ENCODE measurements around the gene NIF3L1. TPM values are rescaled to one million over a fixed set of nuclear protein-coding genes. Genes with fewer than 3 reads are reported as not detected.
A peak's percentile ranks its signal among the peaks of the same experiment; 100 is the strongest.

Gene NIF3L1
- total and polyA plus RNA-seq, 9 of the 15 experiments (the other 6 are each of a cell fraction or from before 2014, with no cell fraction given) = 26.7 to 89.5 (median 45.6) TPM

DNA sequence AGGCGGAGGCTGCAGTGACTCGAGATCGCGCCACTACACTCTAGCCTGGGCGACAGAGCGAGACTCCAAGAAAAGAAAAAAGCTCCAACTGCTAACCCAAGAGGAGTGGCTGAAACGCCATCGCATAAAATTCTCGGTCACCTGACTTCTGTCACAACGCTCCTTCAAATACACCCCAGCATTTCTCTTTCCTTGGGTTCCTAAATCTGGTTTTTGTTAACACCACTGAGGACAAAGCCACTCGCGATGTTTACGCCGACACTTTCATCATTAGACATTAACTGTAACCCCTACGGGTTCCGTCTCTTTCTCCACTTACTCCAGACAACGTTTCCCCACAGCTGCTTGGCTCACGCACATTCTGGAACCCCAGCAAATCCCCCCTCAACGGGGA, 25.4 kb upstream of the NIF3L1 start (continued):
- TF ChIP-seq ARID3A (IDR thresholded peaks at IDR 0.05; ENCODE audit: borderline replicate concordance, low read depth, low read length) (no peak), NFE2 (IDR thresholded peaks at IDR 0.05; ENCODE audit: low read depth) (no peak)

DNA sequence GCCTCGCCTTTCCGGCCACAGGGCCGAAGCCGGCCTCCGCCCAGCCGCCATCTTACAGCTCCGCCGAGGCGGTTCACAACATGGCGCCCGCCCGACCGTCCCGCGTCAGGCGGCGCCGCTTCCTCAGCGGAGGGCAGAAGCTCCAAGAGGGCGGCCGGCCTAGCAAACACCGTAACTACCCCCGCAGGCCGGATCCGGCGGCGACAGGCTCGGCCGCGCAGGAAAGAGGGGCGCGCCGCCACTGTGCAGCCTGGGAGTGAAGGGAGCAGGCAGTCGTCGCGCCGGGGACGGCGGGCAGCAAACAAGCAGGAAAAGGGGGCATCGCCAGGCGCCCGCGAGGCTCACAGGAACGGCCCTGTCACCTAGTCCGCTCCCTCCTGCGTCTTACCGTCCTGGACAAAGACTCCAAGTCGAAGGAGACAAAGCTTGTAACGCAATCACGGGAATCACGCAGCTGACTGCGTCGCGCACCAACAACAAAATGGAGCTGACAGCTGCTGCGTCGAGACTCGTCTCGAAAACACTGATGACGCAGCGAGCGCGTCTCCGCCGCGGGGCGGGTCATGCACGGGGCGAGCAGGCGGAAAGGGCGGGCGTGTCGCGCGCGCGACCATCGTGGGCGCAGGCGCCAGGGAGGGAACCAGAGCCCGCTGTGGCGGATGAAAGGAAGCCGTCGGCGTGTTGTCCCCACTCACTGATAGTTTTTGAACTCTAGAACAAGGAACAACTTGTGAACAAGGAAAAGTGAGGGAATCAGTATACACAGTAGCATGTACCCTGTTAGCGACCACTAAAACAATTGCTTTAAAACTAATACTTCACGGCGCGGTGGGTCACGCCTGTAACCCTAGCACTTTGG, 24.8 kb upstream of the NIF3L1 start, which contains the start of gene CLK1:
TSS of gene CLK1 (minus strand) at position 483 of the 859 bp plus-strand sequence. CDS start 2,796 bp downstream, outside the sequence.
- Histone ChIP-seq H3K4me1 (replicated peaks in 1 of 2; ENCODE audit: control insufficient read depth in 2 of 2, insufficient read depth in 2 of 2, low read length in 2 of 2) (peaks cover 9 to 15% of the 10 kb centered on the region in 2 experiments; a peak in 4 of 5 replicates), H3K36me3 (ENCODE audit: control insufficient read depth, insufficient read depth, low read length) (peaks cover 32% of the 10 kb centered on the region), H3K79me2 (ENCODE audit: control insufficient read depth, insufficient read depth, low read length) (peaks cover 51% of the 10 kb centered on the region), H2AFZ (ENCODE audit: low read depth, low read length) (peak within 1 kb of the TSS; percentile 89), H3K4me3 (peak within 1 kb of the TSS; percentile 73), H3K9me1 (ENCODE audit: control insufficient read depth, insufficient read depth, low read length) (no peaks in the 10 kb centered on the region), H3K9me3 (replicated peaks; ENCODE audit: control insufficient read depth, insufficient read depth, low read depth, low read length) (no peaks in the 10 kb centered on the region), H3K27ac (ENCODE audit: extremely low read depth, low read depth, low read length) (peak within 1 kb of the TSS; percentile 98), H3K9ac (ENCODE audit: insufficient read depth in 1 of 2, low read depth in 2 of 2, low read length in 2 of 2) (peak within 1 kb of the TSS; percentile 92 to 97), H3K27me3 (ENCODE audit: control insufficient read depth in 2 of 2, insufficient read depth in 2 of 2, low read length in 2 of 2) (no peaks in the 10 kb centered on the region), H4K20me1 (replicated peaks; ENCODE audit: control insufficient read depth, insufficient read depth, low read length) (peaks cover 10% of the 10 kb centered on the region), H3K4me2 (ENCODE audit: insufficient read depth, low read length) (peak within 1 kb of the TSS; percentile 80)
- ChIA-PET CTCF (ENCODE audit: low intra/inter-chr PET ratio) (no interaction called here), POLR2A (interaction anchor here (0.6 to 2.6 kb wide), 23 partner anchors 9 to 1089 kb away, joined by 3 to 28 read pairs (median 4); partner anchors contain the start of genes NIF3L1, PPIL3 and SGO2)
- intact Hi-C loops (cut with micrococcal nuclease) = loop anchor here (5.0 kb wide), 1 partner anchor 52 kb away; the partner anchor contains the start of gene BZW1
- in situ Hi-C loops (cut with MboI) = no loop called here
- FAIRE-seq (peak; percentile 90), DNase-seq (ENCODE audit: extremely low read depth in 1 of 4, low spot score in 3 of 4) (peak; percentile 77 to 94 (median 81)), ATAC-seq (peak; percentile 88)
- 2% methylated on average over 66 of the region's 89 CpGs for WGBS (ENCODE audit: insufficient coverage, low coverage, missing lambda C conversion rate)
- no TSS peak for BruUV-seq (replicated peaks)
- TF ChIP-seq OTX1 (CRISPR knock-in tag; IDR thresholded peaks at IDR 0.05) = no peak
- TF ChIP-seq NCOA1 (IDR thresholded peaks at IDR 0.05; ENCODE audit: low read depth) = 0 out of 2 replicates have a peak, but pooled peaks have one; percentile 35
- TF ChIP-seq HNRNPL (IDR thresholded peaks at IDR 0.05; ENCODE audit: low read depth, low read length) = no peak
- TF ChIP-seq ARID3A (IDR thresholded peaks at IDR 0.05; ENCODE audit: borderline replicate concordance, low read depth, low read length) = no peak
- TF ChIP-seq HDGF (IDR thresholded peaks at IDR 0.05) = no peak
- no peak; a peak in 1 of 4 replicates for TF ChIP-seq SRF (CRISPR knock-in tag; IDR thresholded peaks at IDR 0.05)
- no peak for TF ChIP-seq ARHGAP35 (IDR thresholded peaks at IDR 0.05; ENCODE audit: partially characterized antibody)
- no peak for TF ChIP-seq GATAD2B (IDR thresholded peaks at IDR 0.05; ENCODE audit: borderline replicate concordance)
- TF ChIP-seq, protein P1, sequence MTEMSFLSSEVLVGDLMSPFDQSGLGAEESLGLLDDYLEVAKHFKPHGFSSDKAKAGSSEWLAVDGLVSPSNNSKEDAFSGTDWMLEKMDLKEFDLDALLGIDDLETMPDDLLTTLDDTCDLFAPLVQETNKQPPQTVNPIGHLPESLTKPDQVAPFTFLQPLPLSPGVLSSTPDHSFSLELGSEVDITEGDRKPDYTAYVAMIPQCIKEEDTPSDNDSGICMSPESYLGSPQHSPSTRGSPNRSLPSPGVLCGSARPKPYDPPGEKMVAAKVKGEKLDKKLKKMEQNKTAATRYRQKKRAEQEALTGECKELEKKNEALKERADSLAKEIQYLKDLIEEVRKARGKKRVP (CRISPR knock-in tag; IDR thresholded peaks at IDR 0.05) = no peak
- TF ChIP-seq, protein P2, sequence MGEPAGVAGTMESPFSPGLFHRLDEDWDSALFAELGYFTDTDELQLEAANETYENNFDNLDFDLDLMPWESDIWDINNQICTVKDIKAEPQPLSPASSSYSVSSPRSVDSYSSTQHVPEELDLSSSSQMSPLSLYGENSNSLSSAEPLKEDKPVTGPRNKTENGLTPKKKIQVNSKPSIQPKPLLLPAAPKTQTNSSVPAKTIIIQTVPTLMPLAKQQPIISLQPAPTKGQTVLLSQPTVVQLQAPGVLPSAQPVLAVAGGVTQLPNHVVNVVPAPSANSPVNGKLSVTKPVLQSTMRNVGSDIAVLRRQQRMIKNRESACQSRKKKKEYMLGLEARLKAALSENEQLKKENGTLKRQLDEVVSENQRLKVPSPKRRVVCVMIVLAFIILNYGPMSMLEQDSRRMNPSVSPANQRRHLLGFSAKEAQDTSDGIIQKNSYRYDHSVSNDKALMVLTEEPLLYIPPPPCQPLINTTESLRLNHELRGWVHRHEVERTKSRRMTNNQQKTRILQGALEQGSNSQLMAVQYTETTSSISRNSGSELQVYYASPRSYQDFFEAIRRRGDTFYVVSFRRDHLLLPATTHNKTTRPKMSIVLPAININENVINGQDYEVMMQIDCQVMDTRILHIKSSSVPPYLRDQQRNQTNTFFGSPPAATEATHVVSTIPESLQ (CRISPR knock-in tag; IDR thresholded peaks at IDR 0.05) = 0 out of 2 replicates have a peak, but pooled peaks have one; percentile 78

Data from K562 (cell line).